SK-N-MC (cell line): ENCODE measurements around the gene EEF2.

Source experiments
- DNase-seq: peaks from one replicate; pipeline ENCODE4 v3.0.0-alpha.2; 2011; ENCODE audit warnings: low read depth, low spot score
- H3K27ac ChIP-seq: fragments of 200-600 bp; sonication (generic); 2 replicates; pipeline ENCODE4 v1.5.1; 2016; ENCODE audit warnings: mixed run types
- H3K36me3 ChIP-seq: fragments of 200-600 bp; sonication (generic); 2 replicates; pipeline ENCODE4 v1.6.1; 2017; ENCODE audit warnings: antibody characterized with exemption, low read length, mixed read lengths; ENCODE audit not compliant: insufficient read depth
- H3K4me3 ChIP-seq: fragments of 200-600 bp; sonication (generic); 2 replicates; pipeline ENCODE4 v1.5.1; 2016
- H3K9ac ChIP-seq: fragments of 200-600 bp; sonication (generic); 2 replicates; pipeline ENCODE4 v1.8.0; 2017; ENCODE audit warnings: mixed run types, mixed read lengths; ENCODE audit not compliant: insufficient read length
- H3K9me3 ChIP-seq: fragments of 200-600 bp; sonication (generic); 2 replicates; pipeline ENCODE4 v1.6.1; 2017; ENCODE audit warnings: low read depth, mild to moderate bottlenecking, antibody characterized with exemption, low read length, moderate library complexity, mixed read lengths
- EZH2 ChIP-seq: fragments of 200-600 bp; sonication (generic); IDR thresholded peaks from one replicate; pipeline ENCODE4 v1.6.1; 2017; ENCODE audit warnings: antibody characterized with exemption
- FOXP2 ChIP-seq: optimal IDR thresholded peaks from 2 replicates; pipeline ENCODE3; 2011; ENCODE audit warnings: mild to moderate bottlenecking, moderate library complexity; ENCODE audit not compliant: insufficient read depth; ENCODE audit errors: extremely low read length, control extremely low read depth
- POLR2AphosphoS5 ChIP-seq: IDR thresholded peaks from 2 replicates; pipeline ENCODE4 v1.6.1; 2012; ENCODE audit warnings: mild to moderate bottlenecking, low read depth, low read length, borderline replicate concordance

The EEF2 gene

DNA sequence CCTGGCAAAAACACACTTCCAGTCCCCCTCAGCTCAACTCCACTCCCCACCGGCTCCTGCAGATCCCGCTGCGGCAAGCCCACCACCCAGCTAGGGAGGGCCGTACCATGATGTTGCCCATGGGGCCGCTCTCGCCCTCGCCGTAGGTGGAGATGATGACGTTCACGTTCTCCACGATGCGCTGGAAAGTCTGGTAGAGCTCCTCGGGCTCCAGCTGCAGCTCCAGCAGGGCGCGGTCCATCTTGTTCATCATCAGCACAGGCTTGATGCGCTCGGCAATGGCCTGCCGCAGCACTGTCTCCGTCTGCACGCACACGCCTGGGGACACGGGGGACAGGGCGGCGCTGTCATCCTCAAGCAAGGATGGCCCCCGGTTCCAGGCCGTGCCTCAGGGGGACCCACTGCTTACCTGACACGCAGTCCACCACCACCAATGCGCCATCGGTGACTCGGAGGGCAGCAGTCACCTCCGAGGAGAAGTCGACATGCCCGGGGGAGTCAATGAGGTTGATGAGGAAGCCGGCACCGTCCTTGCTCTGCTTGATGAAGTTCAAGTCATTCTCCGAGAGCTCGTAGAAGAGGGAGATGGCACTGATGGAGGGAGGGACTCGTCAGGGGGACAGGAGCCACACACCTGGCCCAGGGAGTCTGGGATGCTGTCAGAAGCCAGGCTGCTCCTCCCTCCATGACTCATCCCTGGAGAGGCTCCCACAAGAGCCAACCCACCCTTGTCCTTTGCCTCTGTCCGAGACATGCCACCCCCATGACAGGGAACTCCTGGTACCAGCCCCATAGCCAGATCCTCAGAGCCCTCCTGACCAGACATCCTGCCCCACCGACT, 2.3 kb downstream of the EEF2 start:
- H3K36me3 ChIP-seq = peaks cover 69% of the 10 kb centered on the region
- TF ChIP-seq FOXP2 (no peak), EZH2 (no peak), POLR2AphosphoS5 (no peak)
- no peaks in the 10 kb centered on the region for H3K9me3 ChIP-seq
- peak overlapping the region; percentile 90 for H3K4me3 ChIP-seq
- no peak for DNase-seq
- peak overlapping the region; percentile 99 for H3K9ac ChIP-seq
- H3K27ac ChIP-seq = peak overlapping the region; percentile 95

DNA sequence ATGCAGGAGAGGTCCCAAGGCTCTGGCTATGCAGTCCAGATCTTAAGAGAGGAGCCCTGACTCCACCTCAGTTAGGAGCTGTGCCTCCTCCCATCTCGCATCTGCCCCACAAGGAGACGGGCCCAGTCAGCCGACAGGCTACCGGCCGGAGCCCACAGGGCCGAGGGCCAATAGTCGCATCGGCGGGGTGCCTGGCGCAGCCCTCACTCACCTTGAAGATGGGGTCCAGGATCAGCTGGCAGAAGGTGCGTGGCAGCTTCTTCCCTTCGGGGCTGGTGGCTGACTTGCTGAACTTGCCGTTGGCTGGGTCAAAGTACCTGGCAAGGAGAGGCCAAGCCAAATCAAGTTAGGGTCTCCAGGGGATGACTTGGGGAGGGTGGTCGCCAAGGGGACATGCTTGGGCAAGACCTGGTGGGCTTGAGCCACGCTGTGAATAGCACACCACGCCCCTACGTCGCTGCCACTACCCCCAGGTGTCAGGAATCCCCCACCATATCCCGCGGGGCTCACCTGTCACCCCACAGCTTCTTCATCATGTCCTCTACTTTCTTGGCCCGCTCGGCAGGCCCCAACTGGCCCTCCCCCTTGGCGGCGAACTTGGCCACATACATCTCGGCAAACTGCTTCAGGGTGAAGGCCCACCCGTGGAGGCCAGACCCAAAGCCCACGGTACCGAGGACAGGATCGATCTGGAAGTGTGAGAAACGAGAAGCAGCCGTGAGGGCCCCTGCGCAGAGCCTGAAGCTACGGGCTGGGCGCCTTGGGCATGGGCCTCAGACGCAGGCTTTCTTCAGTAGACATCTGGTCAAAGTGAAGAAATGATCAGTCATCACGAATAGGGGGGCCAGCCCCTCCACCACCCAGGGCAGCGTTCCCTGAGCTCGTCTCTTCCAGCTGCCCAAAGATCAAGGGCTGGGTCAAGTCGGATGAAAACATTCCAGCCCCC, 3.3 kb downstream of the EEF2 start:
- Histone ChIP-seq H3K9me3 (no peaks in the 10 kb centered on the region), H3K9ac (peak overlapping the region; percentile 26), H3K4me3 (0 out of 2 replicates have a peak overlapping the region, but pooled peaks have one; percentile 17), H3K36me3 (peaks cover 78% of the 10 kb centered on the region), H3K27ac (peak overlapping the region; percentile 62)
- TF ChIP-seq POLR2AphosphoS5 = no peak
- no peak for TF ChIP-seq EZH2
- no peak for TF ChIP-seq FOXP2
- no peak for DNase-seq

DNA sequence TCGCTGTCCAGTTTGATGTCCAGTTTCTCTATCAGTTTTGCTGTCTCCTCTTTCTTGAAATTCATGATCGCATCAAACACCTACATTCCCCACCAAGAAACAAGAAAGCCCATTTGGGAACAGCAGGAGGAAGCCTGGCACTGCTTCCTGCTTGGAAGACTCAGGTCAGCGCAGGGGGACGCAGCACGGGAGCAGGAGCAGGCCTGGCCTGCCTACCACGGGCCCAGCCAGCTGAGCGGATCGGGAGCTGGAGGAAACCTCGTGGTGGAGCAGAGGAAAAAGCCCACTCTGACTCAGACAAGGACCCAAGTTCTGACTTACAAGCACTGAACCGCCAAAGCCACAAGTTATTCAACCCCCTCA, 3.9 kb downstream of the EEF2 start:
- no peak overlapping the region for H3K9ac ChIP-seq
- H3K27ac ChIP-seq = peak overlapping the region; percentile 46
- TF ChIP-seq POLR2AphosphoS5 (no peak; the same call in 1 of the 2 replicates), EZH2 (no peak), FOXP2 (no peak)
- no peak for DNase-seq
- no peaks in the 10 kb centered on the region for H3K9me3 ChIP-seq
- H3K36me3 ChIP-seq = peaks cover 84% of the 10 kb centered on the region
- no peak overlapping the region for H3K4me3 ChIP-seq

DNA sequence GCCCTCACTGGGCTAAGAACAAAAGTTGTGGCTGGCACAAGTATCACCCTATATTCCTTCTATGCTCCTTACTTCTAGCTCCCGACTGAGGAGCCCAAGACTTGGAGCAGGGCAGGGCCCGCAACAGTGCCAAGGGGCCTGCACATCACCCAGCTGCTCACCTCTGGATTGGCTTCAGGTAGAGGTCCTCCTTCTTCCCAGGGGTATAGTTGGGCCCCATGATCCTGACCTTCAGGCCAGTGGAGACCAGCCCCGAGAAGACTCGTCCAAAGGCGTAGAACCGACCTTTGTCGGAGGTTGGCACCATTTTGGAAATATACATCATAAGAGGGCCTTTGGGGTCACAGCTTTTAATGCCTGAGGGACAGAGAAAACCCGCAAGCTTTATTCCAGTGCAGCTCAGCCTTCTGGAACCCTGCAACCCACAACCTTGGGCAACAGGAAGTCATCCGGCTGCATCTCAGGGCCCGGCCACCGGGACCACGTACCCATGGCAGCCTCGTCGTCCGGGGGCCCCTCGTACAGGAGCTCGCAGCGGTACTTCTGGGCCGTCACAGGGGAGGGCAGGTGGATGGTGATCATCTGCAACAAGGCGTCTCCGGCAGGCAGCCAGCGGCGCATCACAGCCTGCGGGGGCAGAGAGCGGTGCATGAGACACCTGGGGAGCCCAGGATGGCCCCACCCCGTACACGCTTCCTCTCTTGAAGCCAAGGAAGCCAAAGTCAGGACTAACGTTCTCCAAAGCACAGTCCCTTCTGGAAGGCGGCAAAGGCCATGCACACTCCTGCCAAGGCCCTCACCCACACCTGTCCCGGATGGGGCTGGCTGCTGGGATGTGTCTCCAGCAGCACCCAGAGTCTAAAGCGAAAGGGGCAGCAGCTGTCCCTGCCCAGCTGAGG, 4.7 kb downstream of the EEF2 start:
- no peak overlapping the region for H3K4me3 ChIP-seq
- H3K9me3 ChIP-seq = no peaks in the 10 kb centered on the region
- no peak overlapping the region for H3K9ac ChIP-seq
- H3K27ac ChIP-seq = peak overlapping the region; percentile 46; the same call in 1 of the 2 replicates
- H3K36me3 ChIP-seq = peaks cover 92% of the 10 kb centered on the region
- no peak for TF ChIP-seq POLR2AphosphoS5
- no peak for TF ChIP-seq FOXP2
- TF ChIP-seq EZH2 = no peak
- no peak for DNase-seq

DNA sequence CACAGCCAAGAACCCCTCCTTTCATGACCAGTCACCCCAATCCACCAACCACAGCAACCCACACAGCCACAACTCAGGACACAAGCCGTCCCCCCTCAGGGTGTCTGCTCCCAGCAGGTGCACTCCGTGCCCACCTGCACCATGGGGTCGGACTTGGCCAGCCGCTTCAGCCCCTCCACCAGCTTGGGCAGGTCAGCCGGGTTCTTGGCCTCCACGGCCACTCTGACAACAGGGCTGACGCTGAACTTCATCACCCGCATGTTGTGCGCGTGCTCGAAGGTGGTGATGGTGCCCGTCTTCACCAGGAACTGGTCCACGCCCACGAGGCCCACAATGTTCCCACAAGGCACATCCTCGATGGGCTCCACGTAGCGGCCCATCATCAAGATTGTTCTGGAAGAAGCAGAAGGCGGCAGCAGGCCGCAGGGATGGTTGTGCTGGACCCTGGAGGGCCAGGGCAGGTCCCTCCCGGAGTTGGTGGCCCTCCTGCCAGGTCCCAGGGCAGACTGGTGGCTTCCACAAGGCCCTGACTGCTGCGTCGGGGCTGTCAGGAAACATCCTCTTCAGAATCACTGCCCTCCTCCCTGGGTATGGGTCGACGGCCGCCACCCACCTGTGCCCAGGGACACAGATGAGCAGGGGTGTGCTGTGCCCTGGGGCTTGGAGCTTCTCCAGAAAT, 5.5 kb downstream of the EEF2 start:
- no peak for DNase-seq
- Histone ChIP-seq H3K9me3 (no peaks in the 10 kb centered on the region), H3K36me3 (peaks cover 96% of the 10 kb centered on the region), H3K27ac (no peak overlapping the region), H3K9ac (no peak overlapping the region), H3K4me3 (no peak overlapping the region)
- TF ChIP-seq EZH2 = no peak
- no peak for TF ChIP-seq FOXP2
- TF ChIP-seq POLR2AphosphoS5 = no peak

DNA sequence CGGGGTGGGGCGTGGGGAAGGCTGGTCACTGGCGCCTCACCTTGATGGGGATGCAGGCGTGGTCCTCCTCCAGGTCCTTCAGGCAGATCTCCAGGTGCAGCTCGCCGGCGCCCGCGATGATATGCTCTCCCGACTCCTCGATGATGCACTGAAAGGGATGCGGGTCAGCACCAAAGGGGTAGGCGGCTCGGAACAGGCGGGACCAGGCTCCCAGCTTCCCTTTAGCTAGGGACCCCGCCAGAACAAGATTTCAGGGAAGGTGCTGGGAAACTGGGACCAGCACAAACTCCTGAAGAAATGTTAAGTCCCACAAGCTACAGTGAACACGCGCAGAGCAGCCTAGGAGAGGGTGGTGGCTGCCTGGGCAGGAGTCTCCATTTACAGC, 6.0 kb downstream of the EEF2 start:
- Histone ChIP-seq H3K4me3 (no peak overlapping the region), H3K36me3 (peaks cover 90% of the 10 kb centered on the region), H3K9me3 (no peaks in the 10 kb centered on the region), H3K27ac (no peak overlapping the region), H3K9ac (no peak overlapping the region)
- DNase-seq = no peak
- TF ChIP-seq FOXP2 (no peak), POLR2AphosphoS5 (no peak), EZH2 (no peak)

DNA sequence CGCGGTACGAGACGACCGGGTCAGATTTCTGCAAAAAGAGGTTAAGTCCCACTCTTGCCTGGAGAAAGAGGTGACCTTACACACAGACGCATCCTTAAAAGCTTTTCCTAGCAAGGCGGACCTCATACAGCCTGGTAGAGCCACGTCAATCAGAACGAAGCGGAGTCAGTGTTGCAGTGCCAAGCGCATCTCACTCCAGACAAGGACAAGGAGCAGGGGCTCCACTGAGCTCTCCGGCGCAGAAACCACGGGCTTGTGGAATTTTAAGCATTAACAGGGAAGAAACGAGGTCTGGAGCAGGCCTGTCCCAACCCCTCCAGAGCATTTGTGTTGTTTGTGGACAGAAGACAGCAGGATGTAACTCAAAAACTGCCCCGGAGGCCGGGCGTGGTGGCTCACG, 7.1 kb downstream of the EEF2 start:
- Histone ChIP-seq H3K9ac (no peak overlapping the region), H3K9me3 (no peaks in the 10 kb centered on the region)

More for the DNA sequence above, 7.1 kb downstream of the EEF2 start:
- no peak for DNase-seq
- H3K4me3 ChIP-seq = no peak overlapping the region
- no peak overlapping the region for H3K27ac ChIP-seq
- peaks cover 79% of the 10 kb centered on the region for H3K36me3 ChIP-seq
- no peak; the same call in 1 of the 2 replicates for TF ChIP-seq POLR2AphosphoS5
- TF ChIP-seq EZH2 = no peak
